NCI-H526 treated with DMSO at 0.1 percent for 48 hours (cell line): Measurements from ENCODE around the gene STK32B.

Experiments used
- DNase-seq: peaks from one replicate; lab custom pipeline; 2025; lab: John Stamatoyannopoulos, UW

The STK32B gene

DNA sequence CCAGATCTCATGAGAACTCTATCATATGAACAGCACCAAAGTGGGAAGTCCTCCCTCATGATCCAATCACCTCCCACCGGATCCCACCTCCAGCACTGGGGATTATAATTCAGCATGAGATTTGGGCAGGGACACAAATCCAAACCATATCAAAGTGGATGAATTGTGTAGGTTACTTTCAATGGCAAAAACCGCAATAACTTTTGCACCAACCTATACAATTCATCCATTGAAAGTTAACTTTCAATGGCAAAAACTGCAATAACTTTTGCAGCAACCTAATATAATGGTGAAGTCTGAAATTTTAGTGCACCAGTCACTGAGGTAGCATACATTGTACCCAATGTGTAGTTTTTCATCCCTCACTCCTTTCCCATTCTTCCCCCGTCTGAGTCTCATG lies 16.6 kb downstream of the STK32B start:
- DNase-seq = no peak

- peak; percentile 62 for DNase-seq
Measured at GRCh38 chr4:5069901-5070300, 18.6 kb downstream of the STK32B start.

DNA sequence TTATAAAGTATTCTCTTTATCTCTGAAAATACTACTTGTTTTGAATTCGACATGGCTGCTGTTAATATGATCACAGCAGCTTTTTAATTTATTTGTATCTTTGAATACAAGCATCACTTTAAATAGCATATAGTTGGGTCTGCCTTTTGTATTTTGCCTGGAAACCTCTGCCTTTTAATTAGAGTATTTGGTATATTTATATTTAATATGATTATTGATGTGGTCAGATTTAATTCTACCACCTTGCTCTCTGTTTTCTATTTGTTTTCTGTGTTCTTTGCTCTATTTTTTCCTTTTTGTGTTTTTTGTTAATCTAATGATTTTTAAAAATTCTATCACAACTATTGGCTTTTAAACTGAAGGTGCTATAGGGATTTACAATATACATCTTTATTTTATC lies 21.7 kb downstream of the STK32B start:
- DNase-seq = no peak

- DNase-seq = no peak
Measured at GRCh38 chr4:5078009-5078408, 26.7 kb downstream of the STK32B start.

GRCh38 chr4:5079581-5079980 lies 28.3 kb downstream of the STK32B start:
- no peak for DNase-seq

DNA sequence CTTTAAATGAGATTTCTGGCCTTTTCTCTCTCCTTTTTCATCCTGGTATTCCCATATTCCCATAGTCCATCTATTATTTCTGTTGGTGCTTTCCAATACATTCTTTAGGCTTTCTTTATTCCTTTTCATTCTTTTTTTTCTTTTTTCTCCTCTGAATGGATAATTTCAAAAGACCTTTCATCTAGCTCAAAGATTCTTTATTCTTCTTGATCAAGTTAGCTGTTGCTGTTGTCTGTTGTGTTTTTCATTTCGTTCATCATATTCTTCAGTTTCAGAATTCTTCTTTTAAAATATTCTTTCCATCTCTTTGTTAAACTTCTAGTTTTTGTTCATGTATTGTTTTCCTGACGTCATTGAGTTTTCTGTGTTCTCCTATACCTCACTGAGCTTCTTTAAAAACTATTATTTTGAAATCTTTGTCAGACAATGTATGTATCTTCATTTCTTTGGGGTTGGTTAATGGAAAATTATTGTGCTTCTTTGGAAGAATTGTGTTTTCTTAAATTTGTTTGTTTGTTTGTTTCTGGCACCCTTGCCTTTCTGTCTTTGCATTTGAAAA lies 30.2 kb downstream of the STK32B start:
- DNase-seq = no peak

DNA sequence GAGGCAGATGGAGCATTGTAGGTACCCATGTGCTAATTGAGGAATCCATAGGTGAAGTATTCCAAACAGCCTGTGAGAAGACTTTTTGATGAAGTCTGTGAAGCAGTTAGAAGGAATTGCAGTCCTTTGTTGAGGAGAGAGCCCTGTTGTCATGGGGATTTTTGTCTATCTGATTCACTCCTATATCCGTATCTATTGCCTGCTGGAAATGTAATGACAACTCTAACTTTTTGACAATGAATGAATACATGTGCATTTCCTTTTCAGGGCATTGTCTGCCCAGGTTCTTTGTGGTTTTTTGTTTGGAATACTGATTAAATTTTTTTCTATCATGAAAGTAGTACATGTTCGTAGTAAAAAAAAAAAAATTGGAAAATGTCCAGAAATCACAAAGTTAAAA lies 31.1 kb downstream of the STK32B start:
- no peak for DNase-seq

DNA sequence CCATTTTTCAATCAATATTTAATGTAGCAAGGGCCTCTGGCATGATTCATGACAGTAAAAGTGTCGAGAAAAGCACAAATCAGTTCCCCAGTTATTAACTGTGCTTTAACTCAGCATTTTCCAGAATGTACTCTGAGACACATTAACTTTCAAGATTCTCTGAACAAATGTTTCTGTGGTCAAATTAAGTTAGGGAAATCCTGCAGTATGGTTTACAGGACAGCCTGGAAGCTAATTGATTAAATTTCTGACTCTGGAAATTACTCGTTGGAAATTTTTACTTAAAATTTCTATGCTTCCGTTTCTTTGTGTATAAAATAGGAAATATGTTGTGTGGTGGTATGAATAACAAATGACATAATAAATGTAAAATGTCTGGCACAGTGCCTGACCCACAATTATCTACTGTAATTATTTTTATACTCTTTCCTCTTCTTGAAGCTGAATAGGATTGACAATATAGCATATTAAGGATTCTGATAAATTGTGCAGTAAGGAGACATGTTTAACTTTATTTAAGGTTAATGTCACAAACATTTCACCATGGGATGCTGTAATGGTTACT lies 33.7 kb downstream of the STK32B start:
- DNase-seq = no peak

- DNase-seq = no peak
Measured at GRCh38 chr4:5086535-5086934, 35.3 kb downstream of the STK32B start.

GRCh38 chr4:5096261-5096660 lies 45.0 kb downstream of the STK32B start:
- DNase-seq = no peak

- DNase-seq = no peak
Measured at GRCh38 chr4:5098176-5098575, 46.9 kb downstream of the STK32B start.

DNA sequence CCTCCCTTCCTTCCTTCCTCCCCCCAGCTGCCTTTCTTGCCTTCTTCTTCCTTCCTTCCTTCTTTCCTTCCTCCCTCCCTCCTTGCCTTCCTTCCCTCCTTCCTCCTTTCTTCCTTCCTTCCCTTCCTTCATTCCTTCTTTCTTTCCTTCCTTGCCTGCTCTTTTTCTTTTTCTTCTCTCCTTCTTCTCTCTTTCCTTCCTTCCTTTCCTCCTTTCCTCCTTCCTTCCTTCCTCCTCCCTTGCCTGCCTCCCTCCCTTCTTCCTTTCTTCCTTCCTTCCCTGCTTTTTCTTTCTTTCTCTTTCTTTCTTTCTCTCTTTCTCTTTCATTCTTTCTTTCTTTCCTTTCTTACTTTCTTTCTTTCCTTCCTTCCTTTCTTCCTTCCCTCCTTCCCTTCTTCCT lies 49.1 kb downstream of the STK32B start:
- no peak for DNase-seq

GRCh38 chr4:5100986-5101385 lies 49.7 kb downstream of the STK32B start:
- DNase-seq = no peak

DNA sequence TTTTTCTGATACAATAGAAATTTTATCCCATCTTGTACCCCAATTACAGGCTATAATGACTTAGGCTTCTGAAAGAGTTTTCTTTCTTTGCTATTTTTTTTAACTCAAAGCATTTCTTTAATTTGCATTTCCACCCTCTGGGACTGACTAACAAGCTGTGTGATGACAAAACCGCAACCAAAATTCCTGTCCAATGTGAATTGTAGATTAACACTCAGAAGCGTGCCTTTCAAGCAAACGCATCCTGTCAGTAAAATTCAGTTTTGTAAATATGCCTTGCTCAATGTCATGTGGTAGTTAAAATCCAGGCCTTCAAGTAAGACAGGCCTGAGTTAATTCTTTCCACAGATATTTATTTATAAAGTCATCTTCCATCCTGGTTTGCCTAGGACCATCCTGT lies 50.3 kb downstream of the STK32B start:
- DNase-seq = no peak

DNA sequence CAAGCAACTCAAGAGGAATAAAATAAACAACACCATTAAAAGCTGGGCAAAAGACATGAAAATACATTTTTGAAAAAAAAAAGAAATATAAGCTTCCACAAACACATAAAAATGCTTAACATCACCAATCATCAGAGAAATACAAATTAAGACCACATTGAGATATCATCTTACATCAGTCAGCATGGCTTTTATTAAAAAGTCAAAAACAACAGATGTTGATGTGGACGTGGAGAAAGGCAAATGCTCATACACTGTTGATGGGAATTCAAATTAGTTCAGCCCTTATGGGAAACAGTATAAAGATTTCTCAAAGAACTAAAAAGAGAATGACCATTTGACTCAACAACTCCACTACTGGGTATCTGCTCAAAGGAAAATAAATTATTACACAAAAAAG lies 59.6 kb downstream of the STK32B start:
- DNase-seq = no peak

GRCh38 chr4:5112333-5113095 lies 61.2 kb downstream of the STK32B start:
- no peak for DNase-seq

GRCh38 chr4:5114950-5115349 lies 63.7 kb downstream of the STK32B start:
- no peak for DNase-seq

GRCh38 chr4:5118091-5118786 lies 67.0 kb downstream of the STK32B start:
- DNase-seq = peak; percentile 21

DNA sequence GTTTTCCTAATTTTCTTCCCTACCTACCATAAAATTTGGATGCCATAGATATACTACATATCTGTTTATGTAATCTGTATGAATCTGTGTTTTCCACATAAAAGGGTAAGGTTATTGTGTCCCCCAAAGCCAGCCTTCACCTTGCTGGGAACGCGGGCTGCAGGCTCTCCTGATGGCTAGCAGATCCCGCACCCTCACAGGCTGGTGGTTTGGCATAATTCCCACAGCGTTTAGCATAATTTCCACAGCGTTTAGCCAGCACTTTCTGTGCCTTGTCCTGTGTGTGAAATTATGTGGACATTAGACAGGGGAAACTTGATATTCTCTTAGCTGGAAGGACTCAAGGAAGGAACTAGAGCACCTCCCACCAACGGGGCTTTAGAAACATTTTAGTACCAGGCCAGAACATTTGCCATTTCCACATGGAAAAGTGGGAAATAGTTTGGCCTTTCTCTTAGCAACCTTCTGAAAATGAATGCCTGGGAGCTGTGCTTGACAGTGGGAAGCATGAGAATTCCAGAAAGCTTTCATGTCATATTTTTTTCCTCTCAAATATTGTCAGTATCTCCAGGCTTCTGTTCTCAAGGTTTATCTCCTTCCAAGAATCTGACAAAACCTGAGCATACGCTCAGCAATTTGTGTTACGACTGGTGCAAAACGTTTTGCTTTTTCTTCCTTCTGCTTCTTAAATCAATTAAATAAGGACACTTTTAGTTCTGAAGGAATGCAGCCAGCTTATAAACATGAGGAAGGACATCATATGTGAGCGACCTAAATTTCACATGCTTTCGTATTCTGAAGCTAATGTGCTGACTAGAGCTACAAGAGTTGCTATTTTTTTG lies 67.9 kb downstream of the STK32B start:
- peak; percentile 12 for DNase-seq

GRCh38 chr4:5120067-5120466 lies 68.8 kb downstream of the STK32B start:
- no peak for DNase-seq

GRCh38 chr4:5120468-5120867 lies 69.2 kb downstream of the STK32B start:
- no peak for DNase-seq

GRCh38 chr4:5122114-5122513 lies 70.8 kb downstream of the STK32B start:
- DNase-seq = no peak
